ENCODE measurements around the gene FAM209A. TPM values are rescaled to one million over a fixed set of nuclear protein-coding genes. Genes with fewer than 3 reads are reported as not detected.
"Not testable (repeated sequence)": the region's sequence is repeated elsewhere in the genome, so short reads cannot be mapped to it uniquely, and the experiment has no call there.

FAM209A gene
- 3.3 and 4.9 TPM in 2 replicates for total RNA-seq
- total RNA-seq (2013): 2.3 TPM
- polyA plus RNA-seq: 4.8 and 5.5 TPM in 2 replicates
- 1.9 TPM in 2 replicates for polyA minus RNA-seq

- H3K79me2 ChIP-seq (ENCODE audit: control insufficient read depth, insufficient read depth, low read length); H3K27me3 ChIP-seq (replicated peaks in 1 of 4; ENCODE audit: control extremely low read depth in 1 of 4, control insufficient read depth in 3 of 4, insufficient read depth in 4 of 4, low read length in 3 of 4); H4K20me1 ChIP-seq (ENCODE audit: control insufficient read depth, insufficient read depth, low read length, poor library complexity, severe bottlenecking); H3K4me1 Mint-ChIP-seq; H2AFZ ChIP-seq (ENCODE audit: insufficient read depth, low read depth, low read length, poor library complexity, severe bottlenecking); CTCF ChIA-PET; H3K9ac ChIP-seq (ENCODE audit: low read length); H3K27ac Mint-ChIP-seq; H3K4me2 ChIP-seq (replicated peaks; ENCODE audit: low read depth, low read length, poor library complexity, severe bottlenecking); intact Hi-C loops (cut with micrococcal nuclease); DNase-seq; H3K4me3 ChIP-seq (ENCODE audit: control extremely low read depth in 1 of 5, extremely low read depth in 1 of 5, insufficient read depth in 1 of 5, low read depth in 2 of 5, low read length in 4 of 5); ATAC-seq (ENCODE audit: low read depth); H3K27me3 Mint-ChIP-seq; POLR2A ChIA-PET; H3K4me1 ChIP-seq (ENCODE audit: control insufficient read depth in 2 of 2, insufficient read depth in 2 of 2, low read length in 2 of 2); H3K4me3 Mint-ChIP-seq; H3K27ac ChIP-seq (ENCODE audit: low read length in 2 of 2): not testable (repeated sequence)
- H3K9me3 ChIP-seq (ENCODE audit: control extremely low read depth in 1 of 3, control insufficient read depth in 2 of 3, insufficient read depth in 1 of 3, low read length in 2 of 3): peaks cover 1 to 43% (median 25%) of the 10 kb centered on the region in 3 donors
- peaks cover 4 to 12% of the 10 kb centered on the region in 2 experiments for H3K36me3 ChIP-seq (replicated peaks in 1 of 2; ENCODE audit: control extremely low read depth in 1 of 2, control insufficient read depth in 1 of 2, extremely low read depth in 1 of 2, insufficient read depth in 2 of 2, low read length in 1 of 2)
- H3K9me3 Mint-ChIP-seq (ENCODE audit: insufficient read depth): peaks cover 12% of the 10 kb centered on the region
- WGBS (ENCODE audit: insufficient coverage): 90% methylated on average over 3 of the region's 7 CpGs
Measured at GRCh38 chr20:56524444-56524843, at the start of gene FAM209A. Gene FAM209A, plus strand, starts transcription at chr20:56524744. Its CDS starts 65 bp downstream, at chr20:56524809.

DNA sequence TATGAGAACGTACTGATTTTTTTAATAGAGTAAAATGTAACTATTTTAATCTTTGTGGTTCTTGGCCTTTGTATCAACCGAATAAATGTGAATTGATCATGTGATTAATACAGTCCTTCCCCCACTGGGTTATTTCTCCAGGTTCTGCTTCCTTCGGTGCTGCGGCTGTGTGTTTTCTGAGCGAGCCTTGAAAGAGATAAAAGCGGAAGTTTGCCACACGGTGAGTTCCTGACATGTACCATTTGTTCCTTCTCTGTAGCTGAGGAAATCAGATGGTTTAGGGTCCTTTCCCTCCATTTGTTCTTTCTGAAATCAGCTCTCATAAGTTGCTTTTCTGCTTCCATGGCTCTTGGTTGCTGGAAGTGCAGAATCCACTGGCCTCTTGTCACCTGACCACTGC lies 40.6 kb upstream of the FAM209A start:
- Mint-ChIP-seq H3K27ac (peak overlapping the region; percentile 62), H3K9me3 (ENCODE audit: insufficient read depth) (no peaks in the 10 kb centered on the region), H3K4me1 (peaks cover 21% of the 10 kb centered on the region), H3K4me3 (peak overlapping the region; percentile 44), H3K27me3 (no peaks in the 10 kb centered on the region)
- H3K4me3 ChIP-seq (ENCODE audit: control extremely low read depth in 1 of 5, extremely low read depth in 1 of 5, insufficient read depth in 1 of 5, low read depth in 2 of 5, low read length in 4 of 5): peak overlapping the region in 1 of 5 experiments; percentile 33
- H3K4me2 ChIP-seq (replicated peaks; ENCODE audit: low read depth, low read length, poor library complexity, severe bottlenecking): peak overlapping the region; percentile 61
- H3K27me3 ChIP-seq (replicated peaks in 1 of 4; ENCODE audit: control extremely low read depth in 1 of 4, control insufficient read depth in 3 of 4, insufficient read depth in 4 of 4, low read length in 3 of 4): no peaks in the 10 kb centered on the region
- peaks cover 2 to 69% of the 10 kb centered on the region in 2 experiments for H3K36me3 ChIP-seq (replicated peaks in 1 of 2; ENCODE audit: control extremely low read depth in 1 of 2, control insufficient read depth in 1 of 2, extremely low read depth in 1 of 2, insufficient read depth in 2 of 2, low read length in 1 of 2)
- TF ChIP-seq, protein P1, sequence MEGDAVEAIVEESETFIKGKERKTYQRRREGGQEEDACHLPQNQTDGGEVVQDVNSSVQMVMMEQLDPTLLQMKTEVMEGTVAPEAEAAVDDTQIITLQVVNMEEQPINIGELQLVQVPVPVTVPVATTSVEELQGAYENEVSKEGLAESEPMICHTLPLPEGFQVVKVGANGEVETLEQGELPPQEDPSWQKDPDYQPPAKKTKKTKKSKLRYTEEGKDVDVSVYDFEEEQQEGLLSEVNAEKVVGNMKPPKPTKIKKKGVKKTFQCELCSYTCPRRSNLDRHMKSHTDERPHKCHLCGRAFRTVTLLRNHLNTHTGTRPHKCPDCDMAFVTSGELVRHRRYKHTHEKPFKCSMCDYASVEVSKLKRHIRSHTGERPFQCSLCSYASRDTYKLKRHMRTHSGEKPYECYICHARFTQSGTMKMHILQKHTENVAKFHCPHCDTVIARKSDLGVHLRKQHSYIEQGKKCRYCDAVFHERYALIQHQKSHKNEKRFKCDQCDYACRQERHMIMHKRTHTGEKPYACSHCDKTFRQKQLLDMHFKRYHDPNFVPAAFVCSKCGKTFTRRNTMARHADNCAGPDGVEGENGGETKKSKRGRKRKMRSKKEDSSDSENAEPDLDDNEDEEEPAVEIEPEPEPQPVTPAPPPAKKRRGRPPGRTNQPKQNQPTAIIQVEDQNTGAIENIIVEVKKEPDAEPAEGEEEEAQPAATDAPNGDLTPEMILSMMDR (IDR thresholded peaks at IDR 0.05): no peak
- TF ChIP-seq EZH2 (IDR thresholded peaks at IDR 0.05; ENCODE audit: borderline replicate concordance, insufficient read depth, low read depth, low read length, poor library complexity, severe bottlenecking): no peak
- H3K4me1 ChIP-seq (ENCODE audit: control insufficient read depth in 2 of 2, insufficient read depth in 2 of 2, low read length in 2 of 2): peaks cover 11 to 14% of the 10 kb centered on the region in 2 donors
- no peak overlapping the region for H2AFZ ChIP-seq (ENCODE audit: insufficient read depth, low read depth, low read length, poor library complexity, severe bottlenecking)
- DNase-seq (peak; percentile 67), ATAC-seq (ENCODE audit: low read depth) (peak; percentile 69)
- ChIA-PET POLR2A (interaction anchor here (0.6 kb wide), 1 partner anchor 15 kb away, joined by 4 read pairs; no protein-coding TSS in a partner anchor), CTCF (no interaction called here)
- no peaks in the 10 kb centered on the region for H3K9me3 ChIP-seq (ENCODE audit: control extremely low read depth in 1 of 3, control insufficient read depth in 2 of 3, insufficient read depth in 1 of 3, low read length in 2 of 3)
- H3K79me2 ChIP-seq (ENCODE audit: control insufficient read depth, insufficient read depth, low read length): peaks cover 51% of the 10 kb centered on the region
- H4K20me1 ChIP-seq (ENCODE audit: control insufficient read depth, insufficient read depth, low read length, poor library complexity, severe bottlenecking): peaks cover 21% of the 10 kb centered on the region
- H3K27ac ChIP-seq (ENCODE audit: low read length in 2 of 2): peak overlapping the region; percentile 45 to 80
- intact Hi-C loops (cut with micrococcal nuclease): no loop called here
- WGBS (ENCODE audit: insufficient coverage): 0% methylated on average over 5 of the region's 7 CpGs
- H3K9ac ChIP-seq (ENCODE audit: low read length): peak overlapping the region; percentile 46

Data from B cell (primary cell).